HCEC 1CT (cell line): ENCODE data around the gene DCP1A.
"Not testable (repeated sequence)": the region's sequence is repeated elsewhere in the genome, so short reads cannot be mapped to it uniquely, and the experiment has no call there.

Experiments
- DNase-seq: peaks from one replicate; pipeline ENCODE4 v3.0.0-alpha.2; 2017

DCP1A gene

GRCh38 chr3:53261712-53262111, 85.6 kb downstream of the DCP1A start:
- DNase-seq = no peak

- DNase-seq = no peak
Observed at GRCh38 chr3:53260286-53260785, 87.0 kb downstream of the DCP1A start.

GRCh38 chr3:53259427-53260259, 87.7 kb downstream of the DCP1A start:
- no peak for DNase-seq

GRCh38 chr3:53258600-53259426, 88.5 kb downstream of the DCP1A start:
- DNase-seq = no peak

- DNase-seq = no peak
Observed at GRCh38 chr3:53257465-53257864, 89.9 kb downstream of the DCP1A start.

GRCh38 chr3:53256704-53257055, 90.7 kb downstream of the DCP1A start:
- DNase-seq = no peak

- DNase-seq = peak; percentile 86
Observed at GRCh38 chr3:53255775-53256703, 91.3 kb downstream of the DCP1A start, which contains the start of gene TKT. Gene TKT, minus strand, starts transcription at chr3:53256022. Its CDS starts 80 bp downstream, at chr3:53255942.

- peak; percentile 32 for DNase-seq
Observed at GRCh38 chr3:53255423-53255774, 91.9 kb downstream of the DCP1A start.

GRCh38 chr3:53254509-53255422, 92.6 kb downstream of the DCP1A start:
- peak; percentile 72 for DNase-seq

- DNase-seq = no peak
Observed at GRCh38 chr3:53253707-53254508, 93.4 kb downstream of the DCP1A start.

- not testable (repeated sequence) for DNase-seq
Observed at GRCh38 chr3:53252947-53253322, 94.4 kb downstream of the DCP1A start.

GRCh38 chr3:53252096-53252946, 95.0 kb downstream of the DCP1A start:
- DNase-seq = no peak

GRCh38 chr3:53250881-53251605, 96.3 kb downstream of the DCP1A start:
- DNase-seq = no peak

- no peak for DNase-seq
Observed at GRCh38 chr3:53250453-53250852, 96.9 kb downstream of the DCP1A start.

- no peak for DNase-seq
Observed at GRCh38 chr3:53248161-53248560, 99.2 kb downstream of the DCP1A start.

GRCh38 chr3:53247619-53248018, 99.7 kb downstream of the DCP1A start:
- no peak for DNase-seq

- no peak for DNase-seq
Observed at GRCh38 chr3:53244271-53244670, 103.1 kb downstream of the DCP1A start.

GRCh38 chr3:53243785-53244184, 103.6 kb downstream of the DCP1A start:
- DNase-seq = no peak

- no peak for DNase-seq
Observed at GRCh38 chr3:53243165-53243564, 104.2 kb downstream of the DCP1A start.
